ENCODE measurements around the gene YIPF1. TPM values are rescaled to one million over a fixed set of nuclear protein-coding genes. Genes with fewer than 3 reads are reported as not detected.

The YIPF1 gene
- total and polyA plus RNA-seq, 10 of the 15 experiments (the other 5 are each of a cell fraction or from before 2014, with no cell fraction given): 13.0 to 36.0 (median 20.3) TPM

GRCh38 chr1:53847980-53848379 is 41.6 kb downstream of the YIPF1 start:
- WGBS (ENCODE audit: insufficient coverage, insufficient replicate concordance, low lambda C conversion rate, missing lambda C conversion rate): 73% methylated on average over 6 of the region's 6 CpGs
- ATAC-seq (no peak), FAIRE-seq (no peak), DNase-seq (ENCODE audit: low read depth, low spot score) (no peak)
- ChIA-PET RAD21 (ENCODE audit: unreplicated experiment) (no interaction called here), CTCF (interaction anchor here (0.7 to 4.1 kb wide), 3 partner anchors 13 to 113 kb away, joined by 3 to 29 read pairs (median 6); no protein-coding TSS in a partner anchor), SMC1A (ENCODE audit: uncharacterized antibody, unreplicated experiment) (interaction anchor here (0.7 to 2.6 kb wide), 4 partner anchors 12 to 364 kb away, joined by 3 to 14 read pairs (median 3); no protein-coding TSS in a partner anchor), POLR2A (interaction anchor here (0.6 kb wide), 1 partner anchor 466 kb away, joined by 3 read pairs; no protein-coding TSS in a partner anchor)
- in situ Hi-C loops (cut with MboI): no loop called here
- intact Hi-C loops (cut with micrococcal nuclease; ENCODE audit: unreplicated experiment): no loop called here
- Histone ChIP-seq H3K9ac (ENCODE audit: control insufficient read depth, insufficient read depth, low read length) (no peak overlapping the region), H3K79me2 (ENCODE audit: control insufficient read depth, insufficient read depth, low read length) (no peaks in the 10 kb centered on the region), H3K4me1 (ENCODE audit: control insufficient read depth, insufficient read depth, low read length) (no peaks in the 10 kb centered on the region), H3K9me3 (replicated peaks; ENCODE audit: control insufficient read depth, insufficient read depth, low read length) (no peaks in the 10 kb centered on the region), H3K36me3 (ENCODE audit: control insufficient read depth in 2 of 2, insufficient read depth in 2 of 2, low read length in 1 of 2) (no peaks in the 10 kb centered on the region), H3K27ac (ENCODE audit: control insufficient read depth, insufficient read depth) (no peak overlapping the region), H4K20me1 (ENCODE audit: control insufficient read depth, insufficient read depth) (no peaks in the 10 kb centered on the region), H2AFZ (ENCODE audit: control insufficient read depth, low read depth, low read length) (no peak overlapping the region), H3K4me3 (no peak overlapping the region), H3K4me2 (ENCODE audit: control insufficient read depth, insufficient read depth) (no peak overlapping the region), H3K27me3 (replicated peaks in 1 of 2; ENCODE audit: control insufficient read depth in 2 of 2, insufficient read depth in 2 of 2, low read length in 1 of 2) (no peaks in the 10 kb centered on the region)
- BruUV-seq (replicated peaks): no TSS peak
- no peak for TF ChIP-seq SKIL (IDR thresholded peaks at IDR 0.05; ENCODE audit: low read depth, poor library complexity, severe bottlenecking)

GRCh38 chr1:53842347-53842746 is 47.2 kb downstream of the YIPF1 start:
- ChIA-PET CTCF (no interaction called here), SMC1A (ENCODE audit: uncharacterized antibody, unreplicated experiment) (interaction anchor here (1.0 kb wide), 1 partner anchor 10 kb away, joined by 4 read pairs; no protein-coding TSS in a partner anchor), RAD21 (ENCODE audit: unreplicated experiment) (no interaction called here), POLR2A (no interaction called here)
- BruUV-seq (replicated peaks): no TSS peak
- WGBS (ENCODE audit: insufficient coverage, insufficient replicate concordance, low lambda C conversion rate, missing lambda C conversion rate): 39% methylated on average over 3 of the region's 3 CpGs
- Histone ChIP-seq H3K9me3 (replicated peaks; ENCODE audit: control insufficient read depth, insufficient read depth, low read length) (no peaks in the 10 kb centered on the region; the same call in 2 of the 3 replicates), H4K20me1 (ENCODE audit: control insufficient read depth, insufficient read depth) (no peaks in the 10 kb centered on the region), H3K4me3 (no peak overlapping the region), H2AFZ (ENCODE audit: control insufficient read depth, low read depth, low read length) (no peak overlapping the region), H3K4me2 (ENCODE audit: control insufficient read depth, insufficient read depth) (no peak overlapping the region), H3K9ac (ENCODE audit: control insufficient read depth, insufficient read depth, low read length) (no peak overlapping the region), H3K4me1 (ENCODE audit: control insufficient read depth, insufficient read depth, low read length) (no peaks in the 10 kb centered on the region), H3K36me3 (ENCODE audit: control insufficient read depth in 2 of 2, insufficient read depth in 2 of 2, low read length in 1 of 2) (no peaks in the 10 kb centered on the region), H3K79me2 (ENCODE audit: control insufficient read depth, insufficient read depth, low read length) (peaks cover 10% of the 10 kb centered on the region), H3K27me3 (replicated peaks in 1 of 2; ENCODE audit: control insufficient read depth in 2 of 2, insufficient read depth in 2 of 2, low read length in 1 of 2) (no peaks in the 10 kb centered on the region), H3K27ac (ENCODE audit: control insufficient read depth, insufficient read depth) (no peak overlapping the region)
- FAIRE-seq (no peak), ATAC-seq (no peak), DNase-seq (ENCODE audit: low read depth, low spot score) (no peak)
- intact Hi-C loops (cut with micrococcal nuclease; ENCODE audit: unreplicated experiment): no loop called here
- in situ Hi-C loops (cut with MboI): no loop called here
- TF ChIP-seq FOS (IDR thresholded peaks at IDR 0.05; ENCODE audit: borderline replicate concordance, extremely low read depth, insufficient read length): no peak
- no peak for TF ChIP-seq BCL3 (IDR thresholded peaks at IDR 0.05; ENCODE audit: borderline replicate concordance, insufficient read depth, low read depth, low read length, poor library complexity, severe bottlenecking)
- no peak for TF ChIP-seq ZBTB40 (IDR thresholded peaks at IDR 0.05; ENCODE audit: borderline replicate concordance)
- TF ChIP-seq ATF7 (IDR thresholded peaks at IDR 0.05; ENCODE audit: low read depth): no peak
- TF ChIP-seq TARDBP (IDR thresholded peaks at IDR 0.05; ENCODE audit: borderline replicate concordance): no peak
- TF ChIP-seq MXI1 (IDR thresholded peaks at IDR 0.05; ENCODE audit: low read depth, low read length): no peak
